ENCODE results near the gene SLC22A23.

The SLC22A23 gene

DNA sequence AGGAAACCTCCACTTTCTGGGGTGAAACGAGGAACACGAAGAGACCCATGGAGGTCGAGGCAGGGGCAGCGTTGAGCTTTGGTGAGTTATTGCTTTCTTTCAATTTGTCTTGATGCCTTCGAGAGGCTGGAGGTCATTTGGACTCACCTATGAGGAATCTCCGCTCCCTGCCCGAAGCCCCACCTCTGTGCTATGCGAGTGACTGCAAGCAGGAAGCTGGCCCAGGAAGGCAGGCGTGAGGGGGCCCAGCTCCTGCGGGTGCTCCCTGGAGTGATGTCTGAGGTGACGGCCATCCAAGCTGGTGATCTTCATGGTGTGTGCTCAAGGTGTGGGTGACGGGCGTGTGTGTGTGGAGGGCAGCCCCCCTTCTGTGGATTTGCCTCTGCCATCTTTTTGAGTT is 185.1 kb downstream of the SLC22A23 start:
- no peak overlapping the region for H3K4me3 ChIP-seq (replicated peaks; ENCODE audit: low read depth, low read length)
- DNase-seq (ENCODE audit: extremely low read depth, low read depth): no peak
- TF ChIP-seq CTCF (IDR thresholded peaks at IDR 0.05; ENCODE audit: low read depth, low read length, missing control alignments): no peak

- no peak for TF ChIP-seq CTCF (IDR thresholded peaks at IDR 0.05; ENCODE audit: low read depth, low read length, missing control alignments)
- no peak overlapping the region for H3K4me3 ChIP-seq (replicated peaks; ENCODE audit: low read depth, low read length)
- no peak for DNase-seq (ENCODE audit: extremely low read depth, low read depth)
These were observed 186.6 kb downstream of the SLC22A23 start for GRCh38 chr6:3270258-3270657.

- no peak for DNase-seq (ENCODE audit: extremely low read depth, low read depth)
- H3K4me3 ChIP-seq (replicated peaks; ENCODE audit: low read depth, low read length): no peak overlapping the region
- no peak for TF ChIP-seq CTCF (IDR thresholded peaks at IDR 0.05; ENCODE audit: low read depth, low read length, missing control alignments)
These were observed 187.4 kb downstream of the SLC22A23 start for GRCh38 chr6:3269281-3269975.

- DNase-seq (ENCODE audit: extremely low read depth, low read depth): no peak
- no peak for TF ChIP-seq CTCF (IDR thresholded peaks at IDR 0.05; ENCODE audit: low read depth, low read length, missing control alignments)
- H3K4me3 ChIP-seq (replicated peaks; ENCODE audit: low read depth, low read length): no peak overlapping the region
These were observed 188.2 kb downstream of the SLC22A23 start for GRCh38 chr6:3268680-3269079.

- no peak overlapping the region for H3K4me3 ChIP-seq (replicated peaks; ENCODE audit: low read depth, low read length)
- no peak for TF ChIP-seq CTCF (IDR thresholded peaks at IDR 0.05; ENCODE audit: low read depth, low read length, missing control alignments)
- no peak for DNase-seq (ENCODE audit: extremely low read depth, low read depth)
These were observed 189.7 kb downstream of the SLC22A23 start for GRCh38 chr6:3267162-3267561.

GRCh38 chr6:3266170-3266569 is 190.7 kb downstream of the SLC22A23 start:
- TF ChIP-seq CTCF (IDR thresholded peaks at IDR 0.05; ENCODE audit: low read depth, low read length, missing control alignments): no peak
- no peak for DNase-seq (ENCODE audit: extremely low read depth, low read depth)
- no peak overlapping the region for H3K4me3 ChIP-seq (replicated peaks; ENCODE audit: low read depth, low read length)

DNA sequence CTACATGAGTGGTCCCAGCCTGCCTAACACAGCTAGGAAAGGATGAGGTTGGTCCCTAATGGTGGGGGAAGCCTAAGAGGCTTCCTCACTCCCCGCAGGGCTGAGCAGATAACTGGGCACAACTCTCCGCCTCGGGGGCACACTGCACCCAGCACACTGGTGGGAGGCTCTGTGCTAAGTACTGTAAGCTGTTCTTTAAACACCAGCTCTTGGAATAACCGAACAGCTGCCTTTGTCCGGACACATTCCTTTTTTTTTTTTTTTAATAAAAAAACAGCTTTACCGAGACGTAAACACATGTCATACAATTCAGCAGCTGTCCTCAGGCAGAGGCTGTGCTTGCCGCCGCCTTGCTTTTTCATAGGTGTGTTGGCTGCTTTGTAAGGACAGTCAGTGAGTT is 191.2 kb downstream of the SLC22A23 start:
- DNase-seq (ENCODE audit: extremely low read depth, low read depth): no peak
- no peak for TF ChIP-seq CTCF (IDR thresholded peaks at IDR 0.05; ENCODE audit: low read depth, low read length, missing control alignments)
- no peak overlapping the region for H3K4me3 ChIP-seq (replicated peaks; ENCODE audit: low read depth, low read length)

Measured in HFF-Myc (cell line).